Right ventricle myocardium inferior (tissue), 1 donor: ENCODE data around the gene PCSK7. TPM values are rescaled to one million over a fixed set of nuclear protein-coding genes. Genes with fewer than 3 reads are reported as not detected.
A peak's percentile ranks its signal among the peaks of the same experiment; 100 is the strongest.
"Not testable (repeated sequence)": the region's sequence is repeated elsewhere in the genome, so short reads cannot be mapped to it uniquely, and the experiment has no call there.

ENCODE experiments used
- ATAC-seq: fragments of 200-7000 bp; cut with Tn5 transposase; one replicate; pipeline ENCODE4 v1.9.1; 2020; ENCODE audit warnings: mild to moderate bottlenecking, moderate library complexity
- DNase-seq: peaks from one replicate; pipeline ENCODE4 v3.0.0; 2021; ENCODE audit errors: missing footprints
- intact Hi-C: fragments of 100-400 bp; cut with DNase I; formaldehyde crosslinking; loops from one replicate; pipeline ENCODE4 v1.11.0; 2022
- total RNA-seq: library from RNA; stranded (reverse); fragmentation: NEBNext Ultra II Directional; extraction: Animal tissue kit (Norgen Biotek cat#: 25700); gene quantifications from one replicate; pipeline ENCODE4 v1.2.1, GENCODE V29; 2021
- donor health status: DM: no; HTN: yes; CAD: no; lungs with severe emphysema.

PCSK7 gene
- total RNA-seq, 1 donor from 2014 or later = 26.7 TPM

DNA sequence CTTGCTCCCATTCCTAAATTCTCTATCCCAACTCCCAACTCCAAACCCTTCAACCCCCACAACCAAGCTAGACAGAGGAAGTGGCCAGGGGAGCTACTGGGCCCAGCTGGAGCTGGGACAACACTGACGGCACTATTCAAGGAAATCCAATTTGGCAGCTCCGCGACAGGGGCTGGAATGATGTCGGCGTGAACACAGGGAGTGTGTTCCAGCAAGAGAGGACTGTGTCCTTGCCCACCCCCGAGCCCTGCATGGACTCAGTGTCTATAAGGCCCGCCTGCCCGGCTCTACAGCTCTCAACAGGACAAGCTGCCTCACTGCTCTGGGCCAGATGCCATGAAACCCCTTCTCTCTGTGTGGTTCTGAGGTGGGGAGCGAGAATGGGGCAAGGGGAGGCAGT, 11.3 kb downstream of the PCSK7 start:
- peak; percentile 79 for ATAC-seq
- peak; percentile 90 for DNase-seq
- intact Hi-C loops = loop anchor here (2.0 kb wide), 1 partner anchor 42 kb away; the partner anchor contains the start of gene SIDT2

DNA sequence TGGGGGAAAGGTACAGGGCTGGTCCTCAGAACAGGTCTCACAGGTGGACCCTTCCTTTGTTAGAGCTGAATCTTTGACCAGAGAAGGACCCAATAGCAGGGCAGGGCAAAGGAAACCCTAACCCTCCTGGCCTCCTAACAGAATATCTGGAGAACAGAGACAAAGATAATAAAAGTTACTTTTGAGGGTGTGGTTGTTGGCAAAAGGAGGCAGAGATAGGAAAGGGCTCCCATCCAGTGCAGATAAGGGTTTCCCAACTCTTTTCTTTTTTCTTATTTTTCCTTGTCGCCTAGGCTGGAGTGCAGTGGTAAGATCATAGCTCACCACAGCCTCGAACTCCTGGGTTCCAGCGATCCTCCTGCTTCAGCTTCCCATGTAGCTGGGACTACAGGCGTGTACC, 11.9 kb downstream of the PCSK7 start:
- intact Hi-C loops = loop anchor here (2.0 kb wide), 2 partner anchors 21 to 41 kb away; partner anchors contain the start of genes SIDT2 and TAGLN
- DNase-seq = no peak
- ATAC-seq = no peak

DNA sequence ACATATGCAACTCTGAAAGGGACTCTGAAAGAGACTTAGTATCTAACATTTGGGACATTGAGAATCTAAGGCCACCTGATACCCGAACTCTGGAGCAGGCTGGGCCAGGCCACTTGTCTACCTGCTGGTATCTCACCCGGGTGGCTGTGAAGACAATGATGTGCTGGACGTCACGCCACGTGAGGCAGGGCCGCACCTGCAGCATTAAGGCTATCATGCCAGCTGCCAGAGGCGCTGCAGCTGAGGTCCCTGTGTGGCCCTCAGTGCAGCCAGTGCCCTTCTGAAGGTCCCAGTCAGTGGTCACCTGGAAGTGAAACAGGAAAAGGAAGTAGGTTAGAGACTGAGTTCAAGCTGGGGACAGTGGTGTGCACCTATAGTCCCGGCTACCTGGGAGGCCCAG, 12.4 kb downstream of the PCSK7 start:
- ATAC-seq = no peak
- intact Hi-C loops = loop anchor here (2.0 kb wide), 1 partner anchor 21 kb away; the partner anchor contains the start of gene TAGLN
- DNase-seq = no peak

DNA sequence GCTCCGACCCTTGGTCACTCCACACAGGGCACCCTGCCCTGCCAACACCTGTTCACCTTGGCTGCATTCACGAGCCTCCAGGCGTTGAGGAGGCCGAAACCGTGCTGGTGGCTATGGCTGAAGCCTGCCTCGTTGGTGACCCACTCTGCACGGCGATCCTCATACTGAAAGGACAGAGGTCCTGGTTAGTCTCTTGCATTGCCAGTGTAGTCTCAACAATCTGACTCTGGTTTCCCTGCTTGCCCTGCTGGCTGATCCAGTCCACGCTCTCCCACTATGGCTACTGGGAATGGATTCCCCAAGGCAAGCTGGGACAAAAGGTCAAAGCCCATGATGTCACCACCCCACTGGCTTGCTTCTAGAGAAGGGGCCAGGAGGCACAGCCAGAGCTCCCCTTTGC, 12.9 kb downstream of the PCSK7 start:
- no peak for DNase-seq
- ATAC-seq = no peak
- intact Hi-C loops = loop anchor here (2.0 kb wide), 1 partner anchor 20 kb away; the partner anchor contains the start of gene TAGLN

DNA sequence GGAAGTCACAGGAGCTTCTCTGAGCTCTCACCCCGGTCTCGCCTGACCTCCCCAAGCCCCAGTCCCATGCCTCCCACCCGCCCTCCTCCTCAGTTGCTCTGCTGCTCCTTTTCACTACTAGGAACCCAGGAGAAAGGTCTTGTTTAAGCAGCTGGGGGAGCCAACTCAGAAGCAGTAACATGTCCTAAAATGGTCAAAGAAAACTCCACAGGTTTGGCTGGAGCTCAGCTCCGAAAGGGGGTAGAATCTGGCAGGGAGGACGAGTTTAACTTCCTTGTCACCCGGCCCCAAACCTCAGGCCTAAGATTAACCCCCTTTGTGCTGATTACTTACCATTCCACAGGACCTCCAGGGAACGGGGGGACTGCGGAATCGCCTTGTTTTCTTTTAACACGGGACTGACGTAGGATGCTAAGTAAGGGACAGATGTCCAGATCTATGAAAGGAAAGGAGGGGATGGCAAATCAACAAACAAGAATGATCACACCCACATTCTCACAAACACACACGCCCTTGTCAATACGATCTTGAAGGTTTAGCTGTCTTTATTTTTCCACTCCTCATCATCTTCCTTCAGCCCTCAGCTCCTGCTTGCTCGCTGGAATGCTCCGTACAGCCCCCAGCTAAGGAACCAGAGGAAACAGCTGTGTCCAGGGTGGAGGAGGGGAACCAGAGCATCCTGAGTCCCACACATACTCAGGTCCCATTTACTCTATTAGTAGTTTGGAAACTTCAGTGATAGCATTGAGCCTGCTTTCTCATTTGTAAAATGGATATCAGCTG, 13.5 kb downstream of the PCSK7 start:
- ATAC-seq (peak; percentile 21), DNase-seq (no peak)
- intact Hi-C loops = loop anchor here (2.0 kb wide), 1 partner anchor 20 kb away; the partner anchor contains the start of gene TAGLN

DNA sequence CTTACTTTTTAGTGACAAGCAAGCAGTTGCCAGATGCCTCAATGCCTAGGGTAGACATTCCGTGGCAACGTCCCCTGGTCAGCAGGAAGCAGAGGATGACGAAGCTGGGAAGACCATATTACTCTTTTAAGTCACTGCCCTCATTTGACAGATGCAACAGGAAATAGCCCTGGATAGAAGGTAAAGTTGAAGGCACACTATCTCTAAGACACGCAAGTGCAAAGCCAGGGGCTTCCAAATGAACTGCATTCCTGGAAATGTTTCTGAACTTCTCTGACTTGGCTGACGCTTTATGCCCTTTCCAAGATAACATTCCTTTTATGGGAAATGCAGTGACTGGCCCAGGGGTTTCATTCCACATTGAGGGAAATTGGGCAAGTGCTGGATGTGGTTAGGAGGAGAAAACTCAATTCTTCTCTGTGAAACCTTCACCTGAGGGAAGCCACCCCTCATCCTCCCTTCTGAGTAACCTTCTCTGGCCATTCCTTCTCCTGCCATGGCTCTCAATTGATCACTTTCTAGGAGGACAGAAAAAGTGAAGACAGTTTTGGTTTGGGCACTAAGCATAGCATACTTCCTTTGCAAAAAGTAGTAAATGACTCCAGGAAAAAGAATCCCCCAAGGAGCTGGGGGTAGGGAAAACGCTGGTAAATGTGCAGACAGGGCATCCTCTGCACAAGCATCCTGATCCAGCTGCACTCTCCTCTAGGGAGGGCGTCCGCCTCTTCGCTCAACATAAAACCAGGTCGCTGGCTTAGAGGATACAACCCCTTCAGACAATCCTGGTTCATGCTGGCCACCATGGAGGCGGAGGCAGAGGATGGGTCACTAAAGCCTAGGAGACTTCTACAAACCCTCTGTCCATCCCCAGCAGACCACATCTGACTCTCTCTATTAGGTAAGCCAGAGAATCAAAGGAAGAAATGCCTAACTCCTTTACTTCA, 14.5 kb downstream of the PCSK7 start:
- DNase-seq (no peak), ATAC-seq (no peak)
- intact Hi-C loops = loop anchor here (2.0 kb wide), 1 partner anchor 19 kb away; the partner anchor contains the start of gene TAGLN

DNA sequence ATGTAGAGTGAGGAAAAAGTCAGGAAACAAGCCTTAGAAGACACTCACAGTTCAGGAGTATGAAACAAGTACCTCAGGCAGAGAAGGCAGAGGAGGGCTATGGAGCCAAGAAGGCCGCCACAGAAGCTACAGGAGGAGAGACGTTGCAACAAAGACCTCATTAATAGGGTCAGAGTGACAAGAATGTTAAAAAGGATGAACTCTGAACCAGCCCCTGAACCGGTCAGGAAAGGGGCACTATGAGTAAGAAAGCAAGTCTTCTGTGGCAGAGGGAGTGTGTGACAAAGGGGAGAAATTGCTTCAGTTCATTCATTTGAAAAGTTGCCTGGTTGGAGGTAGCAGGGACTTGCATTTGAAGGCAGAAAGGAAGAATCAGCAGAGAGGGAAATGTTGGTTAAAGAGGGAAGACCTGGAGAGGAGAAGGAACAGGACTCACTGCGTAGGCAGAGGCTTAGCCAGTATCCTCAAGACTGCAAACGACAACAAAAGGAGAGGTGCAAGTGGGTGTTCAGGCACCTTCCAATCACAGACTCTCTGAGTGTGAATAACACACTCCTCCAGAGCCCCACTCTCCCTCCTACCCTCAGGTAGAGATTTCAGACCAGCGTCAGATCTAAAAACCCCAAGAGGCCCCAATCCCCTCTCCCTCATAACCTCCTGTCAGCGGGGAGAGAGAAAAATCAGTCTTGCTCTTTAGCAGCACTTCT, 17.3 kb downstream of the PCSK7 start:
- intact Hi-C loops = no loop called here
- no peak for ATAC-seq

DNA sequence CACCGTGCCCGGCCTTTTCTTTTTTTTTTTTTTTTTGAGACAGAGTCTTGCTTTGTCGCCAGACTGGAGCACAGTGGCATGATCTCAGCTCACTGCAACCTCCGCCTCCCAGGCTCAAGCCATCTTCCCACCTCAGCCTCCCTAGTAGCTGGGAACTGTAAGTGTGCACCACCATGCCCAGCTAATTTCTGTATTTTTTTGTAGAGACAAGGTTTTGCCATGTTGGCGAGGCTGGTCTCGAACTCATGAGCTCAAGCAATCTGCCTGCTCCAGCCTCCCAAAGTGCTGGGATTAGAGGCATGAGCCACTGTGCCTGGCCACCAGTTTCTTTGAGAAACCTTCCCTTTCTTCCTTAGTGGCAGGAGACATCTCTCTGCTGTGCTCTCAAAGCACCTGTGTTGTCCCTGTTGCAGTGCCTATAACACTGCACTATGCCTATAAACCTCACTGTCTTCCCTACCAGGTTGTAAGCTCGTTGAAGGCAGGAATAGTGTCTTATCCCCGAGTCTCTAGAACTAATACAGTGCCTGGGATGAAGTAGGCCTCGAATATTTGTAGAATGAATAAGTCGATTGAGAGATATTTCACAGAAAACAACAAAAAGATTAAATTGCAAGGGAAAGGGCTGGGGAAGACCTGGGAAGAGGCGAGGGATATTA, 19.0 kb downstream of the PCSK7 start:
- intact Hi-C loops = no loop called here
- DNase-seq (no peak), ATAC-seq (no peak)

More for the DNA sequence above, 17.3 kb downstream of the PCSK7 start:
- DNase-seq = no peak

DNA sequence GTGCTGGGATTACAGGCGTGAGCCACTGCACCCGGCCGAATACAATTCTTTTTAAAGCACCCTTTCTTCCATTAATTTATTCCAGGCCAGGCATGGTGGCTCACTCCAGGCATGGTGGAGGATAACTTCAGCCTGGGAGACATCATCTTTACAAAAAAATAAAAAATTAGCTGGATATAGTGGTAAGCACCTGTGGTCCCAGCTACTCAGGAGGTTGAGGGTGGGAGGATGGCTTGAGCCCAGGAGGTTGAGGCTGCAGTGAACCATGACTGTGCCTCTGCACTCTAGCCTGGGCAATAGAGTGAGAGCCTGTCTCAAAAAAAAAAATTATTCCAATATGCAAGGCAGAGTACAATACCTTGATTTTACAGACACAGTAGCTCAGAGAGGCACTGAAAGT, 21.3 kb downstream of the PCSK7 start:
- intact Hi-C loops = no loop called here
- DNase-seq (no peak), ATAC-seq (no peak)

DNA sequence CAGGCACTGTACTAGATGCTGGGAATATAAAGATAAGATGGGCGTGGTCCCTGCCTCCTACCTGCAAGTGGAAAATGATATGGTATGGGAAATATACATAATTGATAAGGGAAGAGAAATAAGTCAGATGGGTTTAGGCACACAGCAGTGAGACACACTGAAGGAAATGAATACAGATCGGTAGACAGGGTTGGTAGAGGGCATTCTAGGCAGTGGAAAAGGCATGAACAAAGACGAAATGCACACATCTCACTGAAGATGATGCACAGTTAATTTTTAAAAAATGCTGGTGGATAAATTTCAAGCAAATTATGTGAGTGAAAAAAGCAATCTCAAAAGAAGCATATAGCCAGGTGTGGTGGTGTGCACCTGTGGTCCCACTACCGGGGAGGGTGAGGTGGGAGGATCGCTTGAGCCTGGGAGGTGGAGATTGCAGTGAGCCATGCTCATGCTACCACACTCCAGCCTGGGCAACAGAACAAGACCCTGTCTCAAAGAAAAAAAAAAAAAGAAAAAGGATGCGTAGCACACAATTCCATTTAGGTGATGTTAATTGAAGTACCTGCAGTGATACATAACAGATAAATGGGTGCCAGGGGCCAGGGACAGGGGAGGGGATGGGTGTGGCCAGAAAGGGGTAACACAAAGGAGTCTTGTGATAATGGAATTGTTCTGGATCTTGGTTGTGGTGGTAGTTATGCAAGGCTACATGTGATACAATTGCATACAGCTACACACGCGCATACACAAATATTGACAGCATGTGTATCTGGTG, 22.3 kb downstream of the PCSK7 start:
- ATAC-seq, DNase-seq: not testable (repeated sequence)
- intact Hi-C loops = loop anchor here (5.0 kb wide), 1 partner anchor 77 kb away; no protein-coding TSS in a partner anchor

DNA sequence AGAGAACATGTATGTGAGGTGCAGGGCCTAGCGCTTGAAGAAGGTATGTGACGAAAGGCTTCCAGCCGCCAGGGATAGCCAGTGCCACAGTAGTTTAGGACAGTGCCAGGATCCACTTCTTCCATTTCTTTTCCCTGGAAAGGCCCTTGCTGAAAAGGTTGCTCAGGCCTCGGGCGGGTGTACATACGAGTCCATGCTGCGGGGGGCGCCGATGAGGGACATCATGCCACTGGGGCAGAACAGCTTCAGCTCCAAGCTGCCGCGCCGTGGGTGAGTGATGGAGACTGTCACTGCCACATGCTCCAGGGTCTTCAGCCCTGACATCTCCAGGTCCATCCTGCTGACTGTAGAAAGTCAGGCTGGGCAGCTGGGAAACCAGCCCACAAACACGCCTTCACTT, 23.2 kb downstream of the PCSK7 start:
- DNase-seq, ATAC-seq: not testable (repeated sequence)
- intact Hi-C loops = loop anchor here (5.0 kb wide), 1 partner anchor 76 kb away; no protein-coding TSS in a partner anchor

DNA sequence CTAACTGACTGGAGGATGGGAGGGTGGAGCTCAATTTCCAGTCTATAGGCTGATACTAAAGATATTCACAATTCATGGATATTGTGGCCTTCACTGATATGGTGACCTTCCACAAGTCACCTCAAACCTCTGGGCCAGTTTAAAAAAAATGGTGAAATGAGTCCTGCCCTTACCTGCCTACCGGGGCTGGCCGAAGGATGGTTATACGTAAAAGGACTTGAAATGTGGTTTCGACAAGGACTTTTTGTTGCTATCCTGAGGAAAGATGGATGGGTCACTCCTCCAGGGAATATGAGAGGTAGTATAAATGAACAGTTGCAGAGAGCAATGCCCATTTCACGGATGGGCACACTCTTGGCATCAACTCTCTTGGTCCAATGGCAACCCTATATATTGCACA, 24.4 kb downstream of the PCSK7 start:
- intact Hi-C loops = loop anchor here (5.0 kb wide), 1 partner anchor 75 kb away; no protein-coding TSS in a partner anchor
- not testable (repeated sequence) for ATAC-seq, DNase-seq

DNA sequence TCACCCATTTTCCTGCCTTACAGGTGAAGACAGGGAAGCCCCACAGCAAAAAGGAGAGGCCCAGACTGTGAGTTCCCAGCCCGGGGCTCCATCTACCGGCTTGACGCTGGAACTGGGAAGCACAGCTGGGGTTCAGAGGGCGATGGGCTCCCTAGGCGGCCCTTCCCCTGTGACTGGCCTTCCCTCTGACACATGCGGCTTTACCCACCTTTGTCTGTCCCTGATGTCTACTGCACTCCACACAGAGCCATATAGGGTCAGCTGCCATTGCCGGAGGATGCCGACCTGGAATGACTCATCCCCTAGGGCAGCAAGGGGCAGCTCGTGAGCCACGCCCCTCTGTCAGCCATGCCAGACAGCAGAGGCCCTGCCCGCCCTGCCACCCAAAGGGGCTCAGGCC, 25.0 kb downstream of the PCSK7 start:
- peak; percentile 10 for ATAC-seq
- intact Hi-C loops = loop anchor here (5.0 kb wide), 1 partner anchor 75 kb away; no protein-coding TSS in a partner anchor
- DNase-seq = not testable (repeated sequence)

DNA sequence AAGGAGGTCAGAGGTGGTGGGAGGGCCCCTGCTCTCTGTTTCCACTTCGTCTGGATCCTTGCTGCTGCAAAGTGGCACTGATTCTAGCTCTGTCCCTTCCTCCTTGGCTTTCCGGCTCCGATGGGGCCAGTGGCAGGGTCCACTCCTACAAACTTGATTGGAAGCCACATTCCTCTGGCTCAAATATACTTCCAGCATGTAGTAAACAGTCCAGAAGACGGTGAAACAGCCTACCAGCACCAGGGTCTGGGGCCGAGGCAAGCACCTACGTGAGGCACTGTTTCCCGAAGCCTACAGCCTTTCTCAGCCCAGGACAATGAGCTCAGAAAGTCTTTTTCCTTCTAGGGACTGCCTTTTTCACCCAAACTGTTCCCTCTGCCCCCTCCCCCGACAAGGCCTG, 25.8 kb downstream of the PCSK7 start:
- not testable (repeated sequence) for ATAC-seq, DNase-seq
- intact Hi-C loops = loop anchor here (5.0 kb wide), 1 partner anchor 74 kb away; no protein-coding TSS in a partner anchor

DNA sequence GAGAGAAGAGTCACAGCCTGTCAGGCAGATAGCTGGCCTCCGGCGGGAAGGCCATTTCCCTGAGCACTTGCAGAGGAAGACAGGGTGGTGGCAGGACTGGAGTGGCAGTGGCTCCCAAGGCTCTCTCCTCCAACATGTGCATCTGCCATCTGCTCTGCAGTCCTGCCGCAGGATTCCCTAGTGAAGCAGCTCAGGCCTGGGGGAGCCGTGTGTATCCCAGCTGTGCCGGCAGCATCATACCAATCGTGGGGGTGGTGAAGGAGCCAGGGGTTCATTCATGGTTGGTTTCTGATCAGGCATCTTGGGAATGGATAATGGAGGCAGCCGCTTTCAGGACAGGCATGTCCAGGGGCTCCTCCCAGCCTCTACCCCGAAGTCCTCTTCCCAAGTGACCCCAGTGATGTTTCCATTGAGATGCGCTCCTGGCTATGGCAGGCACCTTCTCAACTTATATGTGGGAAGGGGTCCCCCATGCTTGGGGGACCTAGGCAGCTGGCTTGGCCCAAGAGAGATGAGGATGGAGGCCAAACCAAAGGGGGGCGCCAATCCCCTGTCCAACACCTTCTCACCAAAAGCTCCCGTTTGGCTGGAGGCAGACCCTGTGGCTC, 26.6 kb downstream of the PCSK7 start:
- DNase-seq (peak; percentile 46), ATAC-seq (no peak)
- intact Hi-C loops = loop anchor here (5.0 kb wide), 1 partner anchor 73 kb away; no protein-coding TSS in a partner anchor

DNA sequence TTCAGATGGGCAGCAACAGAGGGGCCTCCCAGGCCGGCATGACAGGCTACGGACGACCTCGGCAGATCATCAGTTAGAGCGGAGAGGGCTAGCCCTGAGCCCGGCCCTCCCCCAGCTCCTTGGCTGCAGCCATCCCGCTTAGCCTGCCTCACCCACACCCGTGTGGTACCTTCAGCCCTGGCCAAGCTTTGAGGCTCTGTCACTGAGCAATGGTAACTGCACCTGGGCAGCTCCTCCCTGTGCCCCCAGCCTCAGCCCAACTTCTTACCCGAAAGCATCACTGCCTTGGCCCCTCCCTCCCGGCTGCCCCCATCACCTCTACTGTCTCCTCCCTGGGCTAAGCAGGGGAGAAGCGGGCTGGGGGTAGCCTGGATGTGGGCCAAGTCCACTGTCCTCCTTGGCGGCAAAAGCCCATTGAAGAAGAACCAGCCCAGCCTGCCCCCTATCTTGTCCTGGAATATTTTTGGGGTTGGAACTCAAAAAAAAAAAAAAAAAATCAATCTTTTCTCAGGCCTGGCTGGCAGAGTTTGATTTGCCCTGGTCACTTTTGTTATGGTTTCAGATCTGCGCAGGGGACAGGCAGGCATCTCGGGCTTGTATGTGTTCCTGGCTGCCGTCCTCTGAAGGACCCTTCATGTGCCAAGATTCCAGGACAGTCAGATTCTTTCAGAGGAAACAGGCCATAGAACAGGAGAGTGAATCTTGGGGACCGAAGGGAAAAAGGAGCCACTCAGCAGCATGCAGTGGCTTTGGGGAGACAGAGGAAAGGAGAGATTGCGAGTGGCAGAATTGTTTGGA, 27.4 kb downstream of the PCSK7 start:
- DNase-seq (peak; percentile 57), ATAC-seq (no peak)
- intact Hi-C loops = loop anchor here (5.0 kb wide), 1 partner anchor 72 kb away; no protein-coding TSS in a partner anchor
